GM23248 (cell line): ENCODE data around the gene PROM2.

ENCODE experiments used
- EZH2 ChIP-seq: fragments of 200-600 bp; sonication (generic); IDR thresholded peaks from 2 replicates; pipeline ENCODE4 v1.6.1; 2018; ENCODE audit warnings: antibody characterized with exemption, mild to moderate bottlenecking; ENCODE audit not compliant: insufficient read depth, poor library complexity, severe bottlenecking
- EZH2phosphoT487 ChIP-seq: fragments of 200-600 bp; sonication (generic); IDR thresholded peaks from 2 replicates; pipeline ENCODE4 v1.6.1; 2018; ENCODE audit warnings: antibody characterized with exemption, moderate library complexity, mild to moderate bottlenecking, low read depth; ENCODE audit not compliant: insufficient read depth

- TF ChIP-seq EZH2, result no peak
- TF ChIP-seq EZH2phosphoT487, result no peak
Measured at GRCh38 chr2:95281786-95282185, 7.5 kb downstream of the PROM2 start.
